NCI-H2081 treated with DMSO at 0.1 percent for 48 hours (cell line): ENCODE measurements around the gene FRMD4A.

Source experiments
- DNase-seq: peaks from one replicate; lab custom pipeline; 2025; lab: John Stamatoyannopoulos, UW

FRMD4A gene

DNA sequence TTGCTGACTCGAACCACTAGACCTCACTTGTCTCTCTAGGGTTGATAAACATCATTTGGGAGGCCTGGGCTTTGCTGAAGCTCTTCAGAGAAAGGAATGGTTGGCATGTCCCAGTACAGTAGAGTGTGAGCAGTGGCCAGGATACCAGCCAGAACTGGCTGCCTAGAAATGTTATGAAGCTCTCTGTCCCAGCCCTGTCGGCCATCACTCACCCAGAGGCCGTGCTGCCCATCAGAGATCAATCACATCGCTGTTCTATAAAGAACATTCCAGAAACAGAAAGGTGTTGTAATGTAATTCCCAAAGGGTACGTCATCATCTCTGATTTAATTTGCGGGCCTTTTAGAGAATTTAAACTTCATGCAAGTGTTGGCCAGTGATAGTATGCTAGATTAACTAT lies 632.5 kb downstream of the FRMD4A start:
- no peak for DNase-seq

DNA sequence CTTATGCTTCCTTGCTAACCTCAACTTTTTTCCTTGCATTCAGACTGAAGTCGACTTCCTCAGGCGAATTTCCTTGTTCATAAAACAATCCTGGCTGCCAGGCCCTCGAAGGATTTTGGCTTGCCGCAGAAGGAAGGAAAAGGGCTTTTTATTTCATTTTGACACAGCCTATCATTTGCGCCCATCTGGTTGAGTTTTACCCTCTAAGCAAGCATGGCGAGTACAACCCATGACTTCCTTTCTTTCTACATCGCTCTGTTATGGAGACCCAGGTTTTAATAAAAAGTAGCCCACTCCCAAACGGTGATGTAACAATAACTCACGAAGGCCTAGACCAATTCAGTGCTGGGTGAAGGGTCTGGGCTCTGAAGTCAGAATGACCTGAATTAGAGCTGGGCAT lies 634.7 kb downstream of the FRMD4A start:
- DNase-seq: no peak

DNA sequence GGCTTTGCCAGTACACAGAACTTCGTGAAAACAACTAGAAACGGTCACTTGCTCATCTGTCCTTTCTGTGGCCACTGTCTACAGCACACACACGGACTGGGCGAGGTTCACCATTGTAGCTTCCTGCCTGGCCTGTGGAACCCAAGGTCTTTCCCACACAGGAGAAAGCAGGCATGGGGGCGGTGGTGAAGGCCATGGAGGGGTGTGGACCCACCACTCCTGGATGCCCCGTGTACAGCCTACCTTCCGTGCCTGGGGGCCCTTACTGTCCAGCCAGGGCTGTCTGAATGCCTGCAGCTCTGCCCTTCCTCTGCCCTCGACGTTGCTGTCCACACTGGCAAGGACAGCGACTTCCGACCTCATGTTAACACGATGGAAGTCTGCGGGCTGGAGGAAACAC lies 635.1 kb downstream of the FRMD4A start:
- DNase-seq: no peak

DNA sequence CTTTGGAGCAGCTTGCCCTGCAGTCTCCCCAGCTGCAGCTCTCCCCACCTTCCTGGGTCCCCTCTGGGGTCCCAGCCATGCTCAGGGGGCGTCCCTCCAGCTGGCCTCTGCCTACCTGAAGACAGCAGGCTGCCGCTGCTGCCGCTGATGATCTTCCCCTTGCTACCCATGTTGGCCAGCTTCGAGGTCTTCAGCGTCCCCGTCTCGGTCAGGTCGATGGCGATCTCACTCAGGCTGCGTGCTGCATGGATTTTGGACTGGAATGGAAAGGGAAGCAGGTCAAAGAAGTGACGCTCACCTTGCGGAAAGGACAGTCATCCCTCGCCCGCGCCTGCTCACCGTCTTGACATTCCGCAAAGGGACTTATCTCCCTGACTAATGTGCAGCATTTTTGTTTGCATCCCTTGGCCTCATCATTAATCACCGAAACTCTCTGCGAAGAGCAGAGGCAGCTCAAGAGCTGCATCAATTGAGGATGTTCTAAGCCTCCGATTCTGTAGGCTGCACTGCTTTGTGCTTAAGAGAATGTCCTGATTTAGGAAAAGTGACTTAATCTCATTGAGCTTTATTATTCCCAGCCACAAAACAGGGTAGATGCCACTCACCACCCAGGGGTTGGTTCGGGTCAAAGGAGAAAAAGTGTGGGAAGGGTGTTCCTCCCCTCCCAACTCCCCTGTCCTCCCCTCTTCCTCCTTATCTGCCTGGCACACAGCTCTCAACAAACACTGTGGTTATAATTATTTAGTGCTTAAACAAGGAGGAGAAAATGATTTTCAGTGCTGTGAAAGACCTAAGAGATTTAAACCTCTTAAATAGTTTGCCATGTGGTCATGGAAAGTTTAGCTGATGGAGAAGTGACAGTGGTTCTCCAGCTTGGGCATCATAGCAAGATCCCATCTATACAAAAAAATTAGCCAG lies 636.7 kb downstream of the FRMD4A start:
- no peak for DNase-seq

DNA sequence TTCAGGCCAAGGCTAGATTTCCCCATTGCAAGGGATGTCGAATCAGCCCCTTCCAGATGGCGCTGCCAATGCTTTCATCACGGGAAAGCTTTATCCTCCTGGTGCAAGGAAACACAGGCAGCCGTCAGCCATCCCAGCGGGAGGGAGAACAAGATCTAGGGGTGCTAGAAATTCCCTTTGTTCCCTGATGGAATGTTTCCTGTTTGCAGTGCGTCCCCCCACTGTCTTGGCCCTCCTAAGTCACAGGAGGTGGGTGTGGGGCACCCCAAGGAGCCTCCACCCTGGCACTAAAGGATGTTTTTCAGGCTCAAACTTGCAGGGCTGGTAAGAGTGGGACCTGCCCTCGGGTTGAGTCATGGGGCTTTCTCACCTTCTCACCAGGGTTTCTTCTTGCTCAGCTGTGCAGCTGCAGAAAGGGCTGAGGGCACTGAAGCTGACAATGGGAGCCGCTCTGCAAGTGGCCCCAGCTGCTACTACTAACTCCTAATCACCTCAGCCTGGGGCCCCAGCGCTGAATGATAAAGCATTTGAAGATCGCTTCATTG lies 640.4 kb downstream of the FRMD4A start:
- no peak for DNase-seq

DNA sequence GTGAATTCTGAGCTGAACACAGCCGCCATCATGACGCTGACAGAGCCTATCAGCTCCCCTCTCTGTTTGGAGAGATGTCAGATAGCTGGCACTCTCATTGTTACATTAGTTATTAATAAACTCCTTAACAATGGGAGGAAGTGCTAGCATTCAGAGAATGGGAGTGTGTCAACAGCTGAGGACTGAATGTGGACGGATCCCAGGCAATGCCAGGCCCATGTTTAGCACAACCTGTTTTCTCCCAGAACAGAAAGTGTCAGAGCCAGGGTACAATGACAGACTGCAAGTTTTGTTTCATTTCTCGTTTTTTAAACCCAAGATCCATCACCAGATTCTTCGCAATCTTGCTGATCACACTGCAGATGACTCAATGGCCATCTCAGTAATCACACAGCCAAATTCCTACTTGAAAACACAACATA lies 644.4 kb downstream of the FRMD4A start:
- DNase-seq: no peak

DNA sequence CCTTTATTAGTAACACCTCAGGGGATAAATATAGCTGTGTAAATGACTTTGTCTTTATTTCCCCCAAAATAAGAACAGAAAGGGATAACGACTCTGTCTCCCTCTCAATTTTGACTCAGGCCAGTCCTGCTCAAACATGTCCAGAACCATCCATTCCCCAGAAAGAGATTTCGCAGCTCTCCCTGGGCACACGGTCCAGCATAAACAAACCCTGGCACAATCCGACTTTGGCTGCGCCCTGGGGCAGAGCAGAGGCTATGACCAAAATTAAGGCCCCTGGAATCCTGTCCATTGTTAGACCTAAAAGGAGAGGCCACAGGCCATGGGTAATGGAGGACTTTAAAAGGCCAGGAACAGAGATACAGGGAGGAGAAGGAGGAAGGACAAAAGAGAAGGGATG lies 644.8 kb downstream of the FRMD4A start:
- DNase-seq: no peak

DNA sequence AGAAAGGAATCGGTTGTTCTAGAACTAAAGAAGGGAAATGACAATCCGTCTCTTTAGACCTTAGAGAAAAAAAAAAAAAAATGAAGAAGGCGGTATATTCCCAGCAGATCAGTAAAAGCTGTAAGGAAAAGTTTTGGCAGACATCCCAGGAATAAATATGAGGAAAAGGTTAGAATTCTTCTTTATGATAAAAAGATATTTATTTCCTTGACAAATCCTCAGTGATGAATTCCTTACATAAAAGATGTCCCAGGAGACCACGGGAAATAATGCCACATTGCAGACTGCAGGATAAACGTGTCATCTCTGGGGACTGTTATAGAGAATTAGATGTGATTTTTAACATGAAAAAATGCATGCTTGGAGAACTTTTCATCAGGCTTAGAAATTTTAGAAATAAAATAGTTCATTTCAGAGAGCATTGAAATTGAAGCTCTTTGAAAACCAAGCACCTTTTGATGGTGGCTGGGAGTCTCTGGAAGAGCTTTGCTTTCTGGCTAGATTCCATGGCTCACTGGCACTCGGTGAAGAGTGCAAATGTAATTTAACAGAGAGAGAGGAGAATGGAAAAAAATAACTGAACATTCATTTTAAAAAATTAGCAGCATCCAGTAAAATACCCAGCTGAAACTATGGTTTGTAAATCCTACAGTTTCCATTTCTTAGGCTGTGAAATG lies 645.8 kb downstream of the FRMD4A start:
- no peak for DNase-seq

DNA sequence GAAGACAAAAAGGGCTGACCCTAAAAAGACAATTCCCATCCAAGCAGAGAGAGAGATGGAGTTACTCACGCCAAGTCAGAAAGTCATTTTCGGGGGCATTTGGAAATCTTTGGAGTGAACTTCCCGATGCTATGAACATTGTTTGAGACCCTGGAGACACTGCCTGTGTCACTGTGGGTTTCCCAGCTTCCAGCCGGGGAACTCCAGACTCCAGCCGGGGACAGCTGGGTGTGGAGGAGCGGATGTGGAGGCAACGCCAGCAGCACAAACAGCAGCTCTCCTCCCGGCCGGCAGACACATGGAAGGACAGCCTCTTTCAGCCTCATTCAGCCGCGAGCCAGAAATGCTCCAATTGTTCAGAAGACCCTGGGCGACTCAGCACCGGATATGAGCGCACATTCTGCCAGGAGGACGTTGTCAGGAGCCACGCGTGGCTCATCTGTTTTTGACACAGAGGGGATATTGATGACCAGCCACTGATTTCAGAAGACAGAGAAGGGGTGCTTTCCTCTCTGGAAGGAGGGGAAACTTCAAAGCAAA lies 646.4 kb downstream of the FRMD4A start:
- no peak for DNase-seq

DNA sequence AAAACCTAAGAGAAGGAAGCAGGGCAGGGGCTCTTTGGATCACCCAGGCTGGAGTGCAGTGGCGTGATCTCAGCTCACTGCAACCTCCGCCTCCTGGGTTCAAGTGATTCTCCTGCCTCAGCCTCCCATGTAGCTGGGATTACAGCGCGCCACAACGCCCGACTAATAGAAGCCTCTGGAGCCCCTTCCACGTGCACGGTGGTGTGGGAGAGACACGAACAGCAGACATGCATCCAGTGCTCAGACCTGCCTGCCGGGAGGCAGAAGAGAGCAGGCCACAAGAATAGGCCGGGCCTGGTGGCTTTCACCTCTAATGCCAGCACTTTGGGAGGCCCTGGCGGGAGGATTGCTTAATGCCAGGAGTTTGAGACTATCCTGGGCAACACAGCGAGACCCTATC lies 647.7 kb downstream of the FRMD4A start:
- DNase-seq: no peak

DNA sequence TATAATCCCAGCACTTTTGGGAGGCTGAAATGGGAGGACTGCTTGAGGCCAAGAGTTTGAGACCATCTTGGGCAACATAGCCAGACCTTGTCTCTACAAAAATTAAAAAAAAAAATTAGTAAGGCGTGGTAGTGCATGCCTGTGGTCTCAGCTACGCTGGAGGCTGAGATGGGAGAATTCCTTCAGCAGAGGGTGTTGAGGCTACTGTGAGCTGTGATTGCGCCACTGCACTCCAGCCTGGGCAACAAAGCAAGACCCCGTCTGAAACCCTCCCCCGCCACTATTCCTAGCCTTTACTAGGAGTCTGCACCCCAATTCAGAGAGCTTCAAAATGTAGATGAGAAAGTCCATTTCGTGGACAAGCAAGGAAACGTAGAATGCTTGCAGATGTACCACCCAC lies 648.8 kb downstream of the FRMD4A start:
- no peak for DNase-seq

DNA sequence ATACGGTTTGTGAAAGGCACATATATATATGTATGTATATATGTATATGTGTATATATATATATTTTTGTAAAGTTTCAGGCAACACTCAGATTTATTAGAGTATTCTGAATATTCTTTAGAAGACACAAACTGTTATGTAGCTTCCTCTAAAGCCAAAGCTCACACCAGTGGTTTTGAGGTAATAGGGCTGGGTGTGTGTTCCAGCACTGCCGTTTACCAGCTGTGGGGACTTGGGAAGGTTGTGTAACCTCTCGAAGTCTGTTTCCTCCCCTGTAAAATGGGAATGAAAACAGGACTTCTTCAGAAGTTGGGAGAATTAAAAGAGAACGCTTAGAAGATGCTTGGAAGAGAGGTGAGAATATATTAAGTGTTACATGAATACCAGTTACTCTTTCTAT lies 649.2 kb downstream of the FRMD4A start:
- no peak for DNase-seq

DNA sequence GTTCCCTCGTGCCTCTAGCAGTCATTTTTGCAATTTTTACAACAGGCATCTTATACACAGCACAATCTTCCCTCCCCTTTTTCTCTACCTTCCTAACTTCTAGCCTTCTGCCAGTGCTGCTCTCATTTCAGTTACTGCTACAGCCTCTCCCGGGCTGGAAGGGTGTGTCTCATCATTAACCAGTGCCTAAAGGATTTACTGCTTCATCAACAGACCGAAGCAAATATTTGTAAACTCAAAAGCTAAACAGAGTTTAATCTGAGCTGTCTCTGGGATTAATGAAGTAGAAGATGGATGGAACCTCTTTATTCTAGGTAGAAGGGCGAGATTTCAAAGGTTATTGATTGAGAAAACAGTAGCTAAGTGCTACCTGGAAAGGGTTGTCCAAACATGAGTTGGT lies 649.6 kb downstream of the FRMD4A start:
- peak; percentile 72 for DNase-seq

DNA sequence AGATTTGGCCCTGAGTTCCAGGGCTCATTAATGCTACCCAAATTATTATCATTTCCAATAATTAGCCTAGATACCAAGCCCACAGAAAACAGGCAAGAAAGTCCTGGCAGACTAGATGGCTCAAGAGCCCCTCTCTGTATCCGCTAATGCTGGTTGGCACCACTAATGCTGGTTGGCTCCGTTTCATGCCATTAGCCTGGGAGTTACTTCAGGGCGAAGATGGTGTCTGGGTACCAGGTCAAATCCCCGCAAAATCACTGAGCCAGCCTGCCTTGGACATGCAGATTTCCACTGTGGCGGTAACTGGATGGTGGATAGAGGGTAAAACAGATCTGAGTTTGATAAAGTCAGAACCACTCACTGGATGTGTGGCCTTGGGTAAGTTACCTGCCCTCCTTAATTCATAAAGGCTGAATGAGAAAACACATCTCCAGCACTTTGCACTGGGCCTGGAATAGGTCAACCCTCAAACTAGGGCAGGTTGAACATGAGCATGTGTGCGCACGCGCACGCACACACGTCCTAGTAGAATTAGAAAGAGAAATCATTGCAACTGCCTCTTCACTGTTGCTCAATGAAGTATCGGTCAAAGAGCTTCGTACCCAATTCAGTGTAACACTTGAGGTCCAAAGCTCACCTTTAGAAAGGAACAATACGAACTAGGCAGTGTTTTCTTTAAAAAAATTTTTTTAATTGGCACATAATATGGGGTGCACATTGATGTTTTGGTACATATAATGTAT lies 652.5 kb downstream of the FRMD4A start:
- no peak for DNase-seq

DNA sequence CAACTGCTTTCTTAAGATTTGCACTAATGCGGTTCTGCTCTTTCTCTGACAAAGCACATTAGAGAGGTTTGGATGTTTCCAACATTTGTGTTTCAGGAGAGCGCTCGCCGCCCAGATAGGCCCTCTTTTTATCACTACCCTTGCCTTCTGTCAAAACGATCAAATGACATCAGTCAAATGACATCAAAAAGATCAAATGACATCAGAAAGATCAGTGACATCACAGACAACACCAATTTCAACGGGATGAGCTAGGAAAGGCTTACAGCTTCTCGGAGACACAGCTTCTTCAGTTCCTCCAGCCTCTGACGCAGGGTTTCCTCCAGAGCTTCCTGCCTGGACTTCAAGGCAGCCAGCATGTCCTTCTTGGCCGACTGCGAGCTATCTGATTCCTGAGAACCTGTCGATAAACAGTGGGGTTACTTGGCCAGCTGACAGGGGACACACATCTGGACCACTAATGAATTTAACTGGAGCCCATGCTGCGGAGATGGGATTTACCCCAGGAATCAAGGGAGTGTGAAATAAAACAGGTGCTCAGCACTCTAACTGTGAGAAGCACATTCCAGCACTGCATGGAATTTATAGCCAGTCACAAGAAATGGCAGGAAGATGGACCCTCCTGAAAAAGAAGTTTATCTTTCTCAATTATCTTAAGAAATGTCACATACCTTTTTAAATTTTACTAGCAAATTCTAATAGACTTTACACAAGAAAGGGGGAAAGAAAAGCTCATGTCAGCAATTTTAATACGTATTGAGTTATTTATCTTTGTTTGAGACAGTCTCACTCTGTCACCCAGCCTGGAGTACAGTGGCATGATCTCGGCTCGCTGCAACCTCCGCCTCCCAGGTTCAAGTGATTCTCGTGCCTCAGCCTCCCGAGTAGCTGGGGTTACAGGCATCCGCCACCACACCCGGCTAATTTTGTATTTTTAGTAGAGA lies 655.8 kb downstream of the FRMD4A start:
- no peak for DNase-seq

DNA sequence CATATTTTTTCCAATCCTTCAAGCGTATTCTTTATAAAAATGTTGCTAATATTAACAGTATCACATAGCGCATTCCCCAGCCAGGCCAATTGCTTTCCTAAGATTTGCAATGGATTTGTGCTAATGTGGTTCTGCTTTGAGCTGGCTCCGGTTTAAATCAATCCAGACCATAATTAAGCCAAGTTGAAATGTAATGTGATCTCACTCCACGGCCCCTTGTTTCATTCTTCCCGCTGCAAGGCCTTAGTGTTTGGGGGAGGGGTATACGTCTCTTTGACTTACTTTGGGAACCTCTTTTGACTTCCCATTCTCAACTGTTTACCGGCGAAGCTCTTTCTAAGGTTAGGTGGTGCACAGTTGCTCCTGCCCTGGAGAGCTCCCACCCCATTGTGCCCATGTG lies 657.6 kb downstream of the FRMD4A start:
- no peak for DNase-seq

DNA sequence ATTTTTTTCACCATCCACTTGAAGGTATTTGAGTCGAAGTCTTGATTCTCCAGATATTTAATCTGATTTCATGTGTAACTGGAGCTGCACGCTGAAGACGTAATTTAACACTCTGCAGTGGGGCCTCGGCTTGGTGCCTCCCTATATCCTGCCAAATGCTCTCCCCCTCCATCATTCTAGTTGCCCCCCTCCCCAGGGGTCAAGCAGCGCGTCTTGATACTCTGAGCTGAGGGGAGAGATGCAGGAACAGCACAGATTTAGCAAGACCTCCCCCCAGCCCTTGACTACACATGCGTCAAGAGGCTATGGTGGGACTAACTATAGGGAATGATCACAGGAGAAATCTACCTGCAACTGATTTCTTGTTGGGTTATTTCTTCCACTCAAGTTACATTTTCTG lies 658.2 kb downstream of the FRMD4A start:
- DNase-seq: no peak

DNA sequence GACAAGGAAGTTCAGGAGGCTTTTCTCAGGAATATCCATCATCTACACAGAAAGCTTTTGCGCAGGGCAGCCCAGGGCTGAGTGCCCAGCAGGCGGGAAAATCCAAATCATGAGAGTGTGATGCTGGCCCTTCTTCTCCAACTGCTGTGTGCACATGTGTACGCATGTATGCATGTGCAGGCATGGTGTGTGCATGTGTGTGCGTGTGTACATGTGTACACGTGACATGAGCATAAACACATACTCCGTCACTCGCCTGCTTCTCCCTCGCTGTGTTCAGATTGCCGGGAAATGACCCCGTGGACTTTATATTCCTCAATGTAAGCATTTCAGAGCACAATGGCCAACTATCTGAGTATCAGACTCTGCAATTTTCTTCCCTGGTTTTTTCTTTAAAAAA lies 658.8 kb downstream of the FRMD4A start:
- DNase-seq: no peak

DNA sequence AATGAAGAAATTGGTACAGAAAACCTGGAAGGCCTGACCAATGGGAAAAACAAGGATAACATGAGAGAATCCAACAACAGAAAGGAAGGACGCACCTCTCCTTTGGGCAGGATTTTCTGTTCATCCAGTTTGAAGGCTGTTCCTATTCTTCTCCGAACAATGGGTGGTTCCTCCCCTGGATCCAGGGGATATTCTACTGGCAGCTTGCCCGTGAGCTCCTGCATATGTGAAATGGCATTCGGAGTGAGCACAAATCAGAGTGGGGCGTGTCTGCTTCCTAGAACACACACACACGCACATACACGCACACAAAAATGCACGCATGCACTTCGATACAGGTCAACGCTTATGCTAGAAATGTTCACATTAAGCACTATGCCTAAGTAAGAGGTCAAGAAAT lies 660.4 kb downstream of the FRMD4A start:
- no peak for DNase-seq

DNA sequence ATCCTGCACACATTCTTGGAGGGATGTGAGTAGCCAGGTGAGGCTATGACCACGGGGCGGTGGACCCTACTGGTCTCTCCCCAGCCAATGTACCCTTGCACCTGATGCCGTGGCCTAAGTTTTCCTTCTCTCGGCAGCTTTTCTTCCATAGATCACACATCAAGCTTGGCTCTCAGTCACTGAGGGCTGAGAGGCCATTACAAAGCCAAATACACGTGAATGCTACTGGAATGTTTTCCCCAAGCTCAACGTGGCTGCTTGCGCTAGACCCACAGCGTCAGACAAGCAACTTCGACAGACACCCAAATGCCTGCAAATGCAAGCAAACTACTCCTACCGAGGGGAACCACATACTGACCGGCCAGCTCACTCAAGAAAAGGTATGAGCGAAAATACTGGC lies 660.8 kb downstream of the FRMD4A start:
- DNase-seq: no peak

DNA sequence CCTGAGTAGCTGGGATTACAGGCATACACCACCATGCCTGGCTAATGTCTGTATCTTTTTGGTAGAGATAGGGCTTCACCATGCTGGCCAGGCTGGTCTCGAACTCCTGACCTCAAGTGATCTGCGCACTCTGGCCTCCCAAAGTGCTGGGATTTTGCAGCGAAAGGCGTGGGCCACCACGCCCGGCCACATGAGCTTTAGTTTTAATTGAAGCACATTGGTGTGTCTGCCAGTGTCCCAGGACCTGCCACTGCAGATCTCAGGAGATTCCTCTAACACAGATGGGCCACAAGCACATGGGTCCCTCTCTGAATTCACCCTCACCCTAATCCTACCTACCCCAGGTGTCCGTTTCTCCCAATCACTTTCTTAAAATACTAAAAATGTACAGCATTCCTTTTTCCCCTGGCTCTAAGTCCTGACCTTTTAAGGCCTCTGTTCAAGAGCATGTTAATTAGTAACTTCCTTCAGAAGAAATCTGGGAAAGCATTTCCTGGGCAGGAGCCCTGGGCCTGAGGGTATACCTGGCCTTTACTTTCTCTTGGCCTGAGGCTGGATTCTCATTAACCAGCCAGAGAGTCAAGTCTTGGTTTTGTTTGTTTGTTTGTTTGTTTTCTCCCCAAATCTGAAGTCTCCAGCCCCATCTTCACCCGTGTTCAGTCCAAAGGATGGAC lies 661.4 kb downstream of the FRMD4A start:
- no peak for DNase-seq
